Stimulated activated CD8-positive, alpha-beta memory T cell treated with anti-CD3 and anti-CD28 coated beads, Interleukin-12 subunit alpha, Interleukin-12 subunit beta, amount 100 ng/mL, for 1 hour (primary cell): ENCODE data around the gene ZNF135.

Experiments used
- DNase-seq: peaks from one replicate; pipeline ENCODE4 v3.0.0-alpha.2; 2020; ENCODE audit warnings: low read depth

Gene ZNF135

DNA sequence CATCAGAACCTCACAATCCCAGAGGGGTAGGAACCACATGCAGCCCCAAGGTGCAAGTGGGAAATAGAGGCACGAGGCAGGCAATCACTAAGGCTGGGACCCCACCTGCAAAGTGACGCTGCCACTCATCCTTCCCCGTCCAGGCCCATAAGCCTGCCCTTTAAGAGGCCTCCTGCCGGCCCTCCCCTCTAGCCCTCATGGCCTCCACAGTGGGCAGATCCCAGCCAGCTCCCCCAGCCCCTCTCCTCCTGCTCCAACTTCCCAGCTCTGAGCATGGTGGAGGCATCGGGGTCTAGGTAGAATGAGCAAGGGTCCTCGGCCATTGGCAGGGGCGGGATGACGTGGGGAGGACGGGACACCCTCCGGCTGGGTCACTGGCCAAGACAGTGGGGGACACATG is 36.2 kb downstream of the ZNF135 start:
- DNase-seq = no peak

DNA sequence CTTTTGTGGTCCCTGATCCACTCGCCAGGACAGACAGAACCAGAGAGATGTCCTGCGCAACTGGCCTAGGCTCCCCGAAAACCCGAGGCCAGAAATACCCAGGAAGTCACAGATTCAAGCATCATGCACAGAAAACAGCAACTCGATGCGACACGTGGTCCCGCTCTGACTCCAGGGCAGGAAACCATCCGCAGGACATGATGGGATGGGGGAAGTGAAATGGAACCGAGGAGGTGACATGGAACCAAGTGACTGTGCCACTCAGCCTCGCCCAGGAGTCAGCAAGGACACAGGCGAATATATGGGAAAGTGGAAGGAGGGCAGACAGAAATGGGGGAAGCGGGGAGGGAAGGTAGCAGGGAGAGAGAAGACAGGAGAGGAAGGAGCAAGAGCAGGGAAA is 37.8 kb downstream of the ZNF135 start:
- DNase-seq = no peak

DNA sequence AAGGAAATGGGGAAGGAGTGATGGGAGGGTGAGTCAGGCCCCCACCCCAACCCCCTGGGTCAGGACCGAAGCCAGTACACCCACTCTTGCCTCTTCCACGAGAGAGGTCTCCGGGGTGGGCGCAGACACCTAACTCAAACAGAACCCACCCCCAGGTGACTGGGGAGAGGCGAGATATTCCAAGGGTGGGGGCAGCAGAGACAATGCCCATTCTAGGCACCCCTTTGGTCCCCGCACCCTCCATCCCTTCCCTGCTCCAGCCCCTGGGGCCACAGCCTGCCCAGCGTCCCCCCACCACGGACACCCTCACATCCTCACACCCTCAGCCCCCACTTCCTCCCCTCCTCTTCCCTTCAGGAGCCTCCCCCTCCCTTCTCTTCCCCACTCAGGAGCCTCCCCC is 38.3 kb downstream of the ZNF135 start:
- no peak for DNase-seq

DNA sequence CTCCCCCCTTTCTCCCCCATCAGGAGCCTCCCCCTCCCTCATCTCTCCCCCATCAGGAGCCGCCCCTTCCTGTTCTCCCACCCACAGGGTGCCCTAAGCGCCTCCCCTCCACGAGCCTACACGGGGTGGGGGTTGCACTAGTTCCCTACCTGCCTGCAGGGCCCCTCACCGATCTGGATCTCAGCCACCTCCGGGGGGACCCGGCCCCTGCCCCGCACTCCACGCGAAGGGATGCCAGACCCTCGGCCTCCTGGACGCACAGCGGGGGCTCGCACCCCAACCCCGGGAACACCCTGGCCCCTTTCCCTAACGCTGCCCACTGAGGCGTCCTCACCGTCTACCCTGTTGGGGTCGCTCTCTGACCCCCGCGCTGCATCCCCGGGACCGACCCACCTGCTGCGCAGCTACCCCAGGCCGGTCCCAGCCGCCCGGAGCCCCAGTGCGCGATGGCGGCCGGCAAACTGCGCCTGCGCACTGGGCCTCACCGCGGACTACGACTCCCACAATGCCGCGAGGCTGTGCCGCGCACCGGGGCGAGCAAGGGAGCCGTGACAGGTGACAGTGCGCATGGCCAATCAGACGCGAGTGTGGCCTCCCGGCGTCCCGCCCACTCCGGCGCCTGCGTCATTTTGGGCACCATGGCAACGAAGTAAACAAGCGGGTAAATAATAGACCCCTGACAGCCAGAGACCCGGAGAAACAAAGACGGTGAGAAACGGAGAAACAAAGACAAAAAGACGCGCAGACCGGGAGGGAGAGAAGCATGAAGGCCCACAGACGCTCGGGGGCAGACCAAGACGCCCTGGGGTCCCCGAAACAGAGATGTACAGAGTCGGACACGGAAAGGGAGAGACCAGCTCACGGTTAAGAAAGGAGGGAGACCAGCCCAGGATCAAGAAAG is 38.9 kb downstream of the ZNF135 start, which contains the start of gene ZSCAN18:
TSS of gene ZSCAN18 (minus strand) at position 451 of the 901 bp plus-strand sequence. CDS start 7,964 bp downstream, outside the sequence.
- DNase-seq = peak; percentile 97

DNA sequence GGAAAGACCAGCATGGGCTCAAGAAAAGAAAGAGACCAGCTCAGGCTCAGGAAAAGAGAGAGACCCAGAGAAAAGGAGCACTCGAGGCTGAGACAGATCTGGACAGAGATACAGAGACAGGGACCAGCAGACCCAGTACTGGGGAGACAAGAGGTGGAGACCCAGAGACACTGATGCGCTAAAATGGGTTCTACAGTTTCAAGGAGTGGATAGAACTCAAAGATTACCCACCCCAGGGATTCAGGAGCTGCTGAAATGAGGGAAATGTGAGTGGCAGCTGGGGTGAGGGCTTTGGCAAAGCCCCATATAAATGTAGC is 39.6 kb downstream of the ZNF135 start:
- DNase-seq = no peak

DNA sequence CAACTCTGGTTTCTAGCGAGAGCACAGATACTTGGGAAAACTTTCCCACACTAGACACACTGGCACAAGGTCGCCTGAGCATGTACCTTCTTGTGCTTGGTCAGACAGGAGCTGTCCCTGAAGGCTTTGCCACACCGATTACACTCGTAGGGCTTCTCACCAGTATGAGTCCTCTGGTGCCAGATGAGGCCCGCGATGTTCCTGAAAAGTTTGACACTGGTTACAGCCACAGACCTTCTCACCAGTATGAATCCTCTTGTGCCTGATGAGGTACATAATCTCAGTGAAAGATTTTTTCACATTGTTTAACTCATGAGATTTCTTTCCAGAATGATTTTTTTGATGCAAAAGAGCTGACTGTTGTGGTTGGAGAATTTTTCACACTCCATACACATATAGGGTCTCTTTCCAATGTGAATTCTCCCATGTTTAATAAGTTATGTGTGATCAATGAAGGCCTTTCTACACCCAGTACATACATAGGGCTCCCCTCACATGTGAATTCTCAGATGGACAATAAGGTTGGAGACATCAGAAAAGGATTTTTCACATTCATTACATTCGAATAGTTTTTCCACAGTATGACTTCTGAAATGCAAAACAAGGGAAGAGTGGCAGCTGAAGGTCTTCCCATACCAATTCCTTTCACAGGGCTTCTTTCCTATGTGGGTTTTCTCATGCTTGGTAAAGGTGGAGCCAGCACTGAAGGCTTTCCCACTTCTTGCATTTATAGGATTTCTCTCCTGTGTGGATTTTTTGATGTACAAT is 48.9 kb downstream of the ZNF135 start:
- DNase-seq = no peak

DNA sequence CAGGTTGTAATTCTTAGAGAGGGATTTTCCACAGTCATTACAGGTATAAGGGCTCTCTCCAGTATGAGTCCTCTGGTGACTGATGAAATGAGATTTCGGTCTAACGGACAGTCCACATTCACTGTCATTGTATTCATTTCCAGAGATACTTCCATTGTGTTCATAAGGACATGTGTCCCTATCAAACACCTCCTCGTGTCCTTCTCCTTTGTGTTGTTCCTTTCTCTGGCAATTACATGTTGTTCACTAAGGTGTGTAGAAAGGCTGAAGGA is 49.4 kb downstream of the ZNF135 start:
- no peak for DNase-seq

DNA sequence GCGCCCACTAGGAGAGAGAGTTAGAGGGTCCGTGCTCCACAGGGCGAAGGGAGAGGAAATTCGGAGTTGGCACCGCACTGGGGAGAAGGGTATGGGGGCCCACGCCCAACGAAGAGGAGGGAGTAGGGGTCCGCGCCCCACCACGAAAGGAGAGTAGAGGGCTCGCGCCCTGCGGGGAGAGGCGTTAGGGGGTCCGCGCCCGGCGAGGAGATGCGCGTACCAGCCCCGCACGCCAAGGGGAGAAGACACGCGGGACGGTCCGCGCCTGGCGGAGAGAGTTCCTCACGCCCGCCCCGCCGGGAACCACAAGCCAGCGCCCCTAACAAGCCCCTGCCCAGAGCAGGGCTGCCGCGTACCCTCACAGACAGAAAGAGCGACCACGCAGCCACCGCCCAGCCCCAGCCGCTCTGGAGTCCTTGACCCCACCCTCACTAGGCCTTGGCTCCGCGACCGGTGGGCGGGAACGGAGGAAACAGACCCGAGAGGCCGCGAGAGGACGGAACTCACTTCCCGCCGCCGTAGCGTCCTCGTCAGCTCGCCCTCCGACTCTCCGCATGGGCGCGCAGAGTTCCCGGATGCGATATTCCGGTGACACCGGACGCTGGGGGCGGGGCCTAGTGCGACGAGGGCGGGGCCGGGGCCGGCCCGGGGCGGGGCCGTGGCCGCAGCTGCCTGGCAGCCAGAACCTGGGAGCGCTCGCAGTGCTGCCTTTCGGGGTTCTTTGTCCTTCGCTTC is 58.9 kb downstream of the ZNF135 start:
- DNase-seq = no peak

DNA sequence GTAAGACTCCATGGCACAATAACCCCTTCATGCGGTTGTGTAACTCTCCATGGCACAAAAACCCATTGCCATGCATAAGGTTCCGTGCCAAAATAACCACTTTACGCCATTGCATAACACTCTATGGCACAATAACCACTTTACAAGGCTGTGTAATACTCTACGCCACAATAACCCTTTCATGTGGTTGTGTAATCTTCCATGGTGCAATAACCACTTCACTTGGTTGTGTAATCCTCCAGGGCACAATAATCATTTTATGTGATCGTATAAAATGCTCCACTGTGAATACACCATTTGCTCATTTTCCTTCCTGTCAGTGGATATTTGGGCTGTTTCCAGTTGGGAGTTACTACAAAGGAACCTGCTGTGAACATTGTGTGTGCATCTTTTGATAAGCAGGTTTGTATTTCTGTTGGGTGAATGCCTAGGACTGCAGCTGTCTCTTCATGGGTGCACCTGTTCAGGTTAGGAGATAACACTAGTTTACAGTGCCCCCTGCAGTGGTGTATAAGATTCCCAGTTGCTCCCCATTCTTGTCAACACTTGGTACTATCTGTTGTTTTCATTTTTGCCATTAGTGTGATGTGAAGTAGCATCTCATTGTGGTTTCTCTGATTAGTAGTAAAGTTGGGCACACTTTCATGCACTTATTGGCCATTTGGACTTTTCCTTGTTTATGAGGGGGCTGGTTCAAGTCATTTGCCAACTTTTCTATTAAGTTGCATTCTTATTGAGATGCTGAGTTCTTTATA is 60.1 kb downstream of the ZNF135 start:
- DNase-seq = no peak
